HG03469 (cell line): ENCODE measurements around the gene GRIK2.
"Not testable (repeated sequence)": the region's sequence is repeated elsewhere in the genome, so short reads cannot be mapped to it uniquely, and the experiment has no call there.

Source experiments
- ATAC-seq: cut with Tn5 transposase; IDR thresholded peaks from one replicate; pipeline ENCODE4 v1.9.1; 2021; ENCODE audit warnings: mild to moderate bottlenecking, moderate library complexity, moderate number of reproducible peaks; ENCODE audit not compliant: unreplicated experiment

The GRIK2 gene

DNA sequence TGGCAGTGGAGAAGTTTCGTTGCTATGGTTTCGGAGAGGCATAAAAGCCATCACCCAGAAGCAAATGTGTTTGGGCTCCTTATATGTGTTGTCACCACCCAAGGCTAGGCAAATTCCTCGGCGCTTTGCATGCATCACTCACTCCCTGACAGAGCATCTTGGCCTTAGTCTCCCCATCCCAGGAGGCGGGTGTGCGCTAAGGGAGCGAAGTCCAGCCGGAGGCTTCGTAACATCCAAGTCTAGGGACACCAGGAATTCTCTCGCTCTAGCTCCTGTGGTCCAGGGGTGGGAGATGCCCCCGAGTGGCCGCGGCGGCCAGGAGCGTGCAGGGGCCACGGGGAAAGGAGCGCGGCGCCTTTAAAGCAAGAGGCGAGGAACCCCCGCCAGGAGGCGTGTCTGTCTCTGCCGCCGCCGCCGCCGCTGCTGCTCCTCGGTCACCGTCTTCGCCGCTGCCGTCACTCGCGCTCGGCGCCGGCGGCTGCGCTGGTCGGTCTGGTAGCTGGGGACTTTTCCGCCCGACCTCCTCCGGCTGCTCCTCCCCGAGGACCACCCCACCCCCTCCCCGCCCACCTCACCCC, at the start of gene GRIK2:
TSS of gene GRIK2 (plus strand) at position 458 of the 578 bp plus-strand sequence.
- no peak for ATAC-seq

DNA sequence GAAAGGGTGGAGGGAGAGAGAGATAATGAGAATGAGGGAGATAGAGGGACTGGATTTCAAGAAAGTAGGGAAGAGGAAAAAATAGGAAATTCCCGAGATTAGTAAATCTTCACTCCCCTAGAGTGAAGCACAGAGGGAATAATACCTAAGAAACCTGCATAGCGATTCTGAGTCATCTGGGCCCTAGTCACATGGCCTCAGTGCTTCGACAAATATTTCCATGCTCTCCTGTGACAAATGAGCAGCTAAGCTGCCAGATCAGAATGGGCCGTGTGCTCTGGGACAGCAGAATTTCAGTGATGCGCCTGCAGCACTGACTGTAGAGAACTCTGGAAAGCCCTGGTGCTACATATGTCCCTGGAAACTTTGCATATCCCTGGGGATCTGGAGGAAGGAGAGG, 48.6 kb upstream of the GRIK2 start:
- ATAC-seq = no peak

DNA sequence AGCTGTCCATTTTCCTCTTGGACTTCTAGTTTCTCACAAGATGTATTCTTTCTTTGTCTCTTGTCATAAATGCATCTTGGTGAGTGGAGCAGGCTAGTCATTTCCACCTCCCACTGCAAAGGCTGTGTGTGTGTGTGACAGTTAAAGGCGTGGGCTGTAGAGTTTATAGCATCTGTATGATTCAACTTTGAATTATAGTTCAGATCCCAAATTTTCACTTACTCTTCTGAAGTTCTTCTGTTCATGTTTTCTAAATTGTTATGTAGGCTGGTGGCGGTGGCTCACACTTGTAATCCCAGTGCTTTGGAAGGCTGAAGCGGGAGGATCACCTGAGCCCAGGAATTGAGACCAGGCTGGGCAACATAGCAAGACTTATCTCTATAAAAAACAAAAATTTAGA, 44.7 kb upstream of the GRIK2 start:
- ATAC-seq = no peak

DNA sequence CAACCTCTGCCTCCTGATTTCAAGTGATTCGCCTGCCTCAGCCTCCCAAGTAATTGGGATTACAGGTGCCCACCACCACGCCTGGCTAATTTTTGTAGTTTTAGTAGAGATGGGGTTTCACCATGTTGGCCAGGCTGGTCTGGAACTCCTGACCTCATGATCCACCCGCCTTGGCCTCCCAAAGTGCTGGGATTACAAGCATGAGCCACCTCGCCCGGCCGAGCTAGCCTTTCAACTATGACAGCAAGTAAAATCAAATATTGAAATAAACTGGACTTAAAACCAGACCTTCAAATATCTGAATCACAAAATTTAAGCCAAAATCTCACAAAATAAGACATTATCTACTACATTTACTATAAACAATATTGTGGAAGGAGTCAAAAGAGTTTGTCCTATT, 42.9 kb upstream of the GRIK2 start:
- not testable (repeated sequence) for ATAC-seq

DNA sequence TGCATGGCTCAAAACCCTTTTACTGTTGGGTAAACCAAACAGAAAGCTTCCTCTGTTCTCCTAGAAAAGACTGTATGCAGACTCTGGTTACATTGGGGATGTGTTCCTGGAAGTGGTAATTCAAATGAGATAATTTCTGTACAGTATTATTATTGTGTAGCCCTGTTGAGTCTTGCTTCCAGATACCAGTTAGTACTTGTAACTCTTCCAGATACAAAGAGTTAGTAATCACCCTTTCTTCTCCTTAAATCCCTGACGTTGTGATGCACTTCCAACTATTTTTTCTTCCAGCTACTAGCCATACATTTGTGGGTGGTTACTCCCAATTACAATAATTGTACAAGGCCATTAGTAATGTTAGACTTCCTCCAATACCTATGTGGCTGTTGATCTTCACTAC, 42.3 kb upstream of the GRIK2 start:
- no peak for ATAC-seq

DNA sequence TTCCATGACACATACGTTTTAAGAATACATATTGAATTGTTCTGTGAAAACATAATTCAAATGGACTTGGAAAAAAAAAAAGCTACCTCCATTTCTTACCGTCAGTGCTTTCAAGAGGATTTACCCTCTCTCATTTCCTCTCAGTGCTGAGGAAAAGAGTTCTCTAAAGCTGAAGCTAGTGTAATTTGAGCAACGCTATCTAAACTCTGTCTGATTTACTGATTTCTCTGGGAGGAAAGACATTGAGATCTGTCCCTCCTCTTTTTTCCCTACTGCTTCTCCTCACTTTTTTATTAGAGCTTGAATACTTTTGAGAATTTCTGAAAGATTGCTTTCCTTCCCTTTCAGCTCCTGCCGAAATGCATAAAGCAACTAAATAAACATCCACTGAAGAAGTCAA, 41.2 kb upstream of the GRIK2 start:
- ATAC-seq = no peak

DNA sequence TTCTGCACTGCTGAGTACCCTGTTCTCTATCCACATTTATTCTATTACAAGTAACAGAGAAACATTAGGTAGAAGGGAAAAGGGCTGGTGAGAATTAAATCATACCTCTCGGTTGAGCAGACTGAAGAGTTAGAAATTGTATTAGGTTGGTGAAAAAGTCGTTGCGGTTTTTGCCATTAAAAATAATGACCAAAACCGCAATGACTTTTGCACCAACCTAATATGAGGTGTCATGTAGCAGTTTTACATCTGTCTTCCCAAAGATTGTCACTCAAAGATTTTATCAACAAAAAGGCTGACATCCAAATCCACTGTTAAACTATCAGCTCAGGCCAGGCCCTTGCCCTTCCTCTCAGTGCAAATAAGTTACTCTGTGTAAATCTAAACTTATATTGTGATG, 28.3 kb upstream of the GRIK2 start:
- no peak for ATAC-seq

DNA sequence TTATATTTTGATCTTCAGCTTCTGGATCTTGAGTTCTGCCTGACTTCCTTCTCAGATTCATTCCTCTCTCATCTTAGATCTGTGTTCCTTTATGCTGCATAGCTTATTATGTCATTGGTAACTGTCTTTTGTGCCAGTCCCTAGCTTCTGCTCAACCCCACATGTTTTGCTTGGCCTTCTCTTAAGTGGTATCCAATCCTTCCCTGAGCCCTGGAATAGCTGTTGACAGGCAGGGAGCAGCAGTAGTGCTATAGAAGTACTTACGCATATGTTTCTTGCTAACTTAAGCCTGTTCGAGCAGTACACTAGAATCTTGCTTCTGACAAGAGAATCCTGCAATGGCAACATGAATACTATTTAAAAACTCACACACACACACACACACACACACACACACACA, 13.6 kb upstream of the GRIK2 start:
- no peak for ATAC-seq

DNA sequence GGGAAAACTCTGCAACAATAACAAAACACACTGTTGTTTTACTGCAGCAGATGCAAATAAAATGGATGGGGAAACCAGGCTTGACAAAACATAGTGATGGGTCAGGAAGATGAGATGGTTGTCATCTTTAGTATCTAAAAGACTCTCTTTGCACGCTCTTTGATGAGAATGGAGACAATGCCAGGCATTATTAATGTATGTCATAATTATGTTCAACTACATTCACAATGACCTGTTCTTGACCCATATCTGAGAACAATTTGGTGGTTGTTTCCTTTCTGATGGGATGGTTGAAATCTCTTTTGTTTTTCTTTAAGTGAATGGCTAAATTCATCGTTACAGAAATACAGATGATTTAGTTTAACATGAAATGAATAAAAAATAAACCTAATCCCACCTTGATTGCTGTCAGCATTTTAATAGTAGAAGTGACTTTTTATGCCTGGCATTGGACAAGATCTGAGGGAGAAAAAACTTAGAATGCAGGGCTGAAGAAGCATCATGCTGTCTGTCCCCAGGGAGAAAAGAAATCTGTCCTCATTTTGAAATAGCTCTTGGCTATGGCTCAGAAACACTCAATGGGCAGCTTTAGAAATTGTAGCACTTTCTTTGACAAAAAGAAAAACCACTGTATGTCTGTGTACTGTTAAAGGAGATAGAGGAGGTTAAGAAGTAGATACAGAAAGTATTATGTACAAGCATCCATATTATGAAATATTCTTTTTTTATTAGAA, 12.4 kb upstream of the GRIK2 start:
- no peak for ATAC-seq

DNA sequence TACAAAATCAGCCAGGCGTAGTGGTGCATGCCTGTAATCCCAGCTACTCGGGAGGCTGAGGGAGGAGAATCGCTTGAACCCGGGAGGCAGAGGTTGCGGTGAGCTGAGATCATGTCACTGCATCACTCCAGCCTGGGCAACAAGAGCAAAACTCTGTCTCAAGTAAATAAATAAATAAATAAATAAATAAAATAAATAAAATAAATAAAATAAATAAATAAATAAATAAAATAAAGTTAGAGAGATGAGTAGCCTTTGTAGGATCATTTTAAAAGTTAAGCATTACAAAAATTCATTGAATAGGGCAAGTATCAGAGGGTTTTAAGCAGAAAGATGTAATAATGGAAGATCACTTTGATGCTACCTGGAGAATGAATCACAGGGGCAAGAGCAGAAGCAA, 9.8 kb upstream of the GRIK2 start:
- ATAC-seq = not testable (repeated sequence)

DNA sequence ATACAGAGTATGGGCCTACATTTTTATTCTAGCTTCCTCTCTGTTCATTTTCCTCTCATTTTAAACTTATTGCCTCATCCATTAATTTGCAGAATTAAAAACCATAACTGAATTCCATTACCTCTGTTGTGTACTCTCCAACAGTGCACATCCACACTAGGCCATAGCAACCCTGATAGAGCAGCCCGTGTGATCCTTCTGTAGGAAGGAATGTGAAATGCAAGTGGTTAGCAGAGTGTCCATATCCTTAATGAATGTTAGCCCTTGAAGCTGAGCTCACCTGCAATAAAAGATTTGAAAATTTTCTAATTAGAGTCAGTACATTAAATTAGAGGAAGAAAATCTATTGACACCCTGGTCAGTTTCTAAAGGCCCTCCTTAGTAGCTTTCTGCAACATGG, 6.5 kb upstream of the GRIK2 start:
- ATAC-seq = no peak

DNA sequence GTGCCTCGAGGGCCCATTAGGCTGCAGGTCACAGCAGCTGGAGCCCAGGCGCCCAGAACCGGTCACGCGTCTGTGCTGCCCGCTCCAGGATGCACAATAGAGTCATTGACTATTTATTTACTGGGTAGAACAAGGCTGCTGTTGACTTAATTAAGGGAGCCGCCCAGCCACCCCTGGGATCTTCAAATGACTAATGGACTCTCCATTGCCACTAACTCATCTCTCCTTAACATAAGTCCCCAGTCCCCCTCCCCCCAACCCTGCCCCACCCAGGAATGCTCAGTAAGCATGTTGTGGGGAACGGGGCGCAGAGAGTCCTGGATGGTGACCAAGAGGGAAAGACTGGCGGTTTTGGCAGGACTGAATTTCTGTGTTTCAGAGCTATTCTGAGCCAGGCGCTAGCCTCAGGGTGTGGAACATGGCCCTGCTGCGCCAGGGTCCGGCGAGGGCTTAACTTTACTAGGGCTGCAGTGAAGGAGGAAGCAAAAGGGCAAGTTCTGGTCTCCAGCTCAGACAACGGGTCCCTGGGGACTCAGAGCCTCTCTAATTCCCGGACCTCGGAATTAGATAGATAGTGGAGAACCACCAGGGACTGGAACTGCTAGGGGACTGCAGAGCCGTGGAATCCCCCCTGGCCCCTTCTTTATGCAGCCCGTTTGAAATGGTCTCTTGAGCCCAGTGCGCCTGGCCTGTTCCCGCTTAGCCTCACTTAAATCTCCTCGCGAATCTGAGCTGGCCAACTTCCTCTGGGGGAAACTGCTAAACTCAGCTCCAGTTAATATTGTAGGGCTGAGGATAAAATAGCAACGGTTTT, 1.5 kb upstream of the GRIK2 start:
- no peak for ATAC-seq

DNA sequence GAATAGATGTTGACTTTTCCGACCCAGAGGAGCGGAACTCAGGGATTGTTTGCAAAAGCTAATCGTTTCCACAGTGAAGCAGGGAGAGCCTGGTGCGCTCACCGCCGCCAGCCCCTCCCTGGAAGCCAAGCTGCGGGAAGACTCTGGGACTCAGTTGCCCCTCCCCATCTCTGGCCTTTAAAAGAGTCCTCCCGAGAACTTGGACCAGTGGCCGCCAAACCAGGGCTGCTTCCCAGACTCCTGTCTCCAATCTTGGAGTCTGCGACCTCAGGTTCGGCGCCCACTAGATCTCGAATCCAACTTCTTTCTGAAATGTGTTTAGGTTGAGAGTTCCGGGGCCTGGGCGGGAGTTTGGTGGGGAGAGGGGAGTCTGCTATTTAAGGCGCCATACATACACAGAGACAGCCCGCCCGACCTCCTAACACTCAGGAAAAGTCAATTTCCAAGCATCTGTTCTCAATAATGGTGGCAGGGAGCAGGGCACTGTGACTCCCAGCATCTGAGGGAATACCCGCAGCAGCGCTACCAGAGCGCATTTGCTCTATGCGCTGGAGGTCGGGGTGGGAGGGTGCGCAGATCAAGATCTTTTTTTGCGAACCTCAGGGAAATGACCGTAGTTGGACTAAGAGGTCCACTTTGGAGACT, 800 bp upstream of the GRIK2 start:
- ATAC-seq = no peak

DNA sequence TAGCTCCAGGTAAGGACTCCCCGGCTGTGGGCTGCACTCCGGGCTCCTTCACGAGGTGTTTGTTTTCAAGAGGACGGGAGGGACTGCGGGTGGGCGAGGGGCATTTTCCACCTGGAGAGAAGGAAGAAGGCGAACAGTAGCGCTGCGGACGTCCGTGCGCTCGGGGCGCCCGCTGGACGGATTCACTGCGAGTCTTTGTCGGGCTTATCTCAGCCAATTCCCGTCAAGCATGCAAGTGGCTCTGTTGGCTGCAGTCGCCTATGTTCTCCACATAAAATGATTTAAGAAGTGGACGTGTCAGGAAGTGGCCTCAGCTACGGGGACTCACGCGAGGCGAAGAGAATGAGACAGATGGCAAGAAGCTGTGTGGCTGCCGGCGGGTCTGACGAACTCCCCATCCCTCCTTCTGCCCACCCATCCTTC, 332 bp downstream of the GRIK2 start:
- ATAC-seq = no peak

DNA sequence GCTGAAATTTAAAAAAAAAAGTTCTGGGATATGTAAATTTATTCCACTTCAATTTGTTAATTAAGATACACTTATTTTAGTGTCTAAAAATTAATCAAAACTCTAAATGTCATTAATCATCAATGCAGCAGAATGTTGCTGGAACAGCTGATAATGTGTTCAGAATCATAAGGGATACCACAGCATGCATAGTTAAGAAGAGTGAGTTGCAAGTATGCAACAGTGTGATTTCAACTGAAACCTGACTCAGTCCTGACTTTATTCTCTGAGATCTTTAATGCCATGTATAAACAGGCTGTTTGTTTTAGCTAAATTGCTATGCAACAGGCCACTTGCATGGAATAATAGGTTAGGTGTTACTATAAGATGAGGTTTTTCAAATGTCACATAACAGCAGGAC, 1.4 kb downstream of the GRIK2 start:
- no peak for ATAC-seq

DNA sequence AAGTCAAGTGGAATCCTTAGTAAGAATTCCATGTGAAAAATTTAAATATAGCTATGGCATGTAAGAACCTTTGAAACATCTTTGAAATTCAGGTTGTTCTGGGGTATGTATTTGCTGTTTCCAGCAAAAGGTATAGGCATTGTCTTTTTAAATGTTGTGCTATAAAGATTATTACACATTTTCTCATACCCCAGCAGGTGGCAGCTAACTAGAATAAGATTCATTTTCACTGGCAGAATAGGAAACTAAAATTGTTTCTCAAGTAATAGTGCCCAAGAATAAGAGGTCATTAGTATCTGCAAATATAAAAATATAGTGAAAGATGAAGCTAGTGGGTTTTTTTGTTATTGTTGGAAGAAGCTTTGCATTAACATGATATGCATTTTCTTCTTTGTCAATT, 1.8 kb downstream of the GRIK2 start:
- no peak for ATAC-seq

DNA sequence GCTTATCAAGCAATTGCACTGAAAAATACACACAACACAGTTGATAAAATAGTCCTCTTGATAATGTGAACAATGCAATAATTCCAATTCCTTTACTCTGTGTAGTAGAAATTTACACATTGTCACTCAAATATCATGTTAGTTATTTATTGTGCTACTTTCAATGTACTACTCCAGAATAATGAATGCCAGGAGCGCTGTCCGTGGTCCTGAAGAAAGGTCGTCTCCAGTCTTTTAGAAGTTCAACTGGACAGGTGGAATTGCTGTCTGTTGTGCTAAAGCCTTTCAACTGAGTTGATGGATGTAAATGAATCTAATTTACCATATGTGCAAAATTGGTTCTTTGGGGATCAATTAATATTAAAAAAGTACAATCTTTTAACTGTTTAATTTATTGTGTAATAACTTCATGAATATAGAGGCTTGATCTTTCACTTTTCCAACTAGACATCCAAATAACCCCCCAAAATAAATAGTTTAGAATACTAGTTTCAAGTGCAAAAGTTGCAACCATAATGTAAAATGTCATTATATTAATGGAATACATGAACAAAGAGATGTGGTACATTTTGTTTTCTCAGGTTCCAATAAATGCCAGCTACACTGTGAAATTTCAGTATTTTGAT, 3.2 kb downstream of the GRIK2 start:
- ATAC-seq = no peak

DNA sequence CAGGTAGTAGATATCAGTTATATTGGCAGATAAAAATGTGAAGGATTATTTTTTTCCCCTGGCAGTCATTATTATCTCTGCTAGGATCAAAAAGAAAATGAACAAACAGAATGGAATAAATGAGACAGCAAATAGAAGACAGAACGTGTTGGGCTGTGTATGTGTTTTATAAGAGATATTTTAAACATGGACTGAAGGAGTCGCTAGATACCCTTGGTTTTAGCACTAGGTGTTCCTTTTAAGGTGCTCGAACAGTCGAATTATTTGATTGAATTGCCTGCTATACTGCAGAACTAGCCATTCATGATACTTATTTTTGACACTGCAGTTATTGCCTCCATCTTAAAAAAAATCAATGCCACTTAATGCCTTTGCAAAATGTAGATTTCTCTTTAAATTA, 3.7 kb downstream of the GRIK2 start:
- no peak for ATAC-seq

DNA sequence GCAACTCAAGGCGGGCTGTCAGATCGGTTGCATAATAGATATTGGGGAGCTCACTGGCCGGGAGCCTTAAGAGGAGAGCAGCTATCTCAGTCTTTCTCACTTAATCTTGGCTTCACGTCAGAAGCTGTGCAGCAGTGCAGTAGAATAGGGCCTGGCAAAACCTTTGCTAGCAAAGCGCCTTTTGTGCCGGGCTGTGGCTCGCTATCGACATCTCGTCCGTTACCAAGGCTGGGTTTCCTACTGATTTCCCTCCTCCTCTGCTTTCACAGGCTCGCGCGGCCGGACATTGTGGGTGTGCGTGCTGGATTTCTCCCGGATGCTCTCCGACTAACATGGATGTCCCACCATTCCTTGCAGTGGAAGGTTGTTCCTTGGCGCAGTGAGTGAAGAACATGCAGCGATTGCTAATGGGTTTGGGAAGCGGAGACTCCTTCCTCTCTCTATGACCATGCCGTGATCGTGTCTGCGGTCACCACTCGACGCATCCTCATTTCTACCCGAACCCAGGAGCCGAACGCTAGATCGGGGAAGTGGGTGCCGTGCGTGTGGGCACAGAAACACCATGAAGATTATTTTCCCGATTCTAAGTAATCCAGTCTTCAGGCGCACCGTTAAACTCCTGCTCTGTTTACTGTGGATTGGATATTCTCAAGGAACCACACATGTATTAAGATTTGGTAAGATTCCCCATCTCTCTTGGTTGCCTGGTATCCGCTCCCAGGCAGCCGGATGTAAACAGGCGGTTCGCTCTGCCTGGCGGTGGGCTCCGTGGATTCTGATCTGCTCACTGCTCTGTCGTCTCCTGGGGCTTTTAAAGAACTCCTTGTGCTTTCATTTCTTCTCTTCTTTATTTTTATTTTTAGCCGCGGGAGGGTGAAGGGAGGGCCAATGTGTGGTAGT, 5.5 kb downstream of the GRIK2 start:
- ATAC-seq = no peak

DNA sequence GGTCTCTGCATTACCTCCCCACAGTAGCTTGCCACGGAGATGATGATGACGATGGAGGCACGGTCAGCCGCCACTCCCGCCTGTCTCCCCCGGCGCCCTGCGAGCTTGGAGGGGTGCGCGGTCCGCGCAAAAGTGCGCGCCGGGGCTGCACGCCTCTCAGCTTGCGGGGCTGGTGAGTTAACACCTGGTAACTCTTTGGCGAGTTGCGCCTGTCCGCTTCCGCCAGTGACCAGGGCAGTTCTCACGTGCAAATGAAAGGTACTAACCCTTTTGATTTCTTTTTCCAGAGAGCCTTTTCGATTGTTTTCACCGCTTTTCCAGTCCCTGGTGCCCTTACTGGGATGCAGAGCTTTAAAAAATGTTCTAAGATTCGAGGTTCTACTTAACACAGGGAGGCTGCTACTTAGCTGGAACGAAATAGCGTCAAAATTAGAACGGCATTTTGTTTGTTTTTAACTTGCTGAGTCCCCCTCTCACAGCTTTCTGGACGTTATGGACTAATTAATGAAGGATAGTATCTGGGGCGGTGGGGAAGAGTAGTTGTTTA, 6.2 kb downstream of the GRIK2 start:
- no peak for ATAC-seq
